ENCODE results near the gene PRKAG1. TPM values are rescaled to one million over a fixed set of nuclear protein-coding genes. Genes with fewer than 3 reads are reported as not detected.

PRKAG1 gene
- total RNA-seq, 3 donors from 2014 or later: 68.1 to 70.6 (median 68.4) TPM

GRCh38 chr12:49030119-49030518 lies 11.5 kb upstream of the PRKAG1 start:
- Mint-ChIP-seq H3K4me1 (ENCODE audit: low read depth) (no peaks in the 10 kb centered on the region), H3K4me3 (no peak overlapping the region), H3K27me3 (ENCODE audit: low read depth) (no peaks in the 10 kb centered on the region), H3K9me3 (no peaks in the 10 kb centered on the region), H3K36me3 (ENCODE audit: insufficient read depth) (peaks cover 14% of the 10 kb centered on the region)
- DNase-seq (no peak), ATAC-seq (no peak)

GRCh38 chr12:49028666-49029275 lies 10.2 kb upstream of the PRKAG1 start:
- peaks cover 14% of the 10 kb centered on the region for H3K36me3 Mint-ChIP-seq (ENCODE audit: insufficient read depth)
- no peaks in the 10 kb centered on the region for H3K27me3 Mint-ChIP-seq (ENCODE audit: low read depth)
- ATAC-seq (no peak), DNase-seq (no peak)
- no peak overlapping the region for H3K4me3 Mint-ChIP-seq
- no peaks in the 10 kb centered on the region for H3K9me3 Mint-ChIP-seq
- H3K4me1 Mint-ChIP-seq (ENCODE audit: low read depth): no peaks in the 10 kb centered on the region

GRCh38 chr12:49027846-49028555 lies 9.4 kb upstream of the PRKAG1 start:
- Mint-ChIP-seq H3K4me3 (no peak overlapping the region), H3K9me3 (no peaks in the 10 kb centered on the region), H3K27me3 (ENCODE audit: low read depth) (no peaks in the 10 kb centered on the region), H3K4me1 (ENCODE audit: low read depth) (no peaks in the 10 kb centered on the region), H3K36me3 (ENCODE audit: insufficient read depth) (peaks cover 14% of the 10 kb centered on the region)
- ATAC-seq (no peak), DNase-seq (no peak)

- H3K9me3 Mint-ChIP-seq: no peaks in the 10 kb centered on the region
- ATAC-seq (no peak), DNase-seq (no peak)
- H3K36me3 Mint-ChIP-seq (ENCODE audit: insufficient read depth): peaks cover 19% of the 10 kb centered on the region
- no peak overlapping the region for H3K4me3 Mint-ChIP-seq
- H3K4me1 Mint-ChIP-seq (ENCODE audit: low read depth): no peaks in the 10 kb centered on the region
- H3K27me3 Mint-ChIP-seq (ENCODE audit: low read depth): no peaks in the 10 kb centered on the region
Measured at GRCh38 chr12:49026678-49027480, 8.3 kb upstream of the PRKAG1 start.

- no peak for DNase-seq
- ATAC-seq: no peak
- no peaks in the 10 kb centered on the region for H3K4me1 Mint-ChIP-seq (ENCODE audit: low read depth)
Measured at GRCh38 chr12:49026101-49026500, 7.5 kb upstream of the PRKAG1 start.

GRCh38 chr12:49025463-49025862 lies 6.9 kb upstream of the PRKAG1 start:
- Mint-ChIP-seq H3K27me3 (ENCODE audit: low read depth) (no peaks in the 10 kb centered on the region), H3K4me1 (ENCODE audit: low read depth) (no peaks in the 10 kb centered on the region), H3K36me3 (ENCODE audit: insufficient read depth) (peaks cover 20% of the 10 kb centered on the region), H3K9me3 (no peaks in the 10 kb centered on the region), H3K4me3 (no peak overlapping the region)
- DNase-seq (no peak), ATAC-seq (no peak)

More at GRCh38 chr12:49026101-49026500, 7.5 kb upstream of the PRKAG1 start:
- H3K36me3 Mint-ChIP-seq (ENCODE audit: insufficient read depth): peaks cover 20% of the 10 kb centered on the region
- H3K4me3 Mint-ChIP-seq: no peak overlapping the region
- H3K9me3 Mint-ChIP-seq: no peaks in the 10 kb centered on the region
- H3K27me3 Mint-ChIP-seq (ENCODE audit: low read depth): no peaks in the 10 kb centered on the region

GRCh38 chr12:49024543-49024942 lies 6.0 kb upstream of the PRKAG1 start:
- peaks cover 5% of the 10 kb centered on the region for H3K4me1 Mint-ChIP-seq (ENCODE audit: low read depth)
- DNase-seq: no peak
- no peak overlapping the region for H3K4me3 Mint-ChIP-seq
- peaks cover 20% of the 10 kb centered on the region for H3K36me3 Mint-ChIP-seq (ENCODE audit: insufficient read depth)
- no peak for ATAC-seq
- no peaks in the 10 kb centered on the region for H3K9me3 Mint-ChIP-seq
- H3K27me3 Mint-ChIP-seq (ENCODE audit: low read depth): no peaks in the 10 kb centered on the region

- peaks cover 9% of the 10 kb centered on the region for H3K4me1 Mint-ChIP-seq (ENCODE audit: low read depth)
- no peak overlapping the region for H3K4me3 Mint-ChIP-seq
- DNase-seq (no peak), ATAC-seq (no peak)
- no peaks in the 10 kb centered on the region for H3K27me3 Mint-ChIP-seq (ENCODE audit: low read depth)
- peaks cover 20% of the 10 kb centered on the region for H3K36me3 Mint-ChIP-seq (ENCODE audit: insufficient read depth)
- no peaks in the 10 kb centered on the region for H3K9me3 Mint-ChIP-seq
Measured at GRCh38 chr12:49023812-49024211, 5.2 kb upstream of the PRKAG1 start.

- peaks cover 13% of the 10 kb centered on the region for H3K4me1 Mint-ChIP-seq (ENCODE audit: low read depth)
- ATAC-seq (no peak), DNase-seq (no peak)
- no peaks in the 10 kb centered on the region for H3K9me3 Mint-ChIP-seq
- H3K36me3 Mint-ChIP-seq (ENCODE audit: insufficient read depth): peaks cover 16% of the 10 kb centered on the region
- no peaks in the 10 kb centered on the region for H3K27me3 Mint-ChIP-seq (ENCODE audit: low read depth)
- H3K4me3 Mint-ChIP-seq: no peak overlapping the region
Measured at GRCh38 chr12:49022558-49023178, 4.1 kb upstream of the PRKAG1 start.

GRCh38 chr12:49021292-49021915 lies 2.8 kb upstream of the PRKAG1 start:
- peaks cover 19% of the 10 kb centered on the region for H3K36me3 Mint-ChIP-seq (ENCODE audit: insufficient read depth)
- ATAC-seq: no peak
- no peaks in the 10 kb centered on the region for H3K27me3 Mint-ChIP-seq (ENCODE audit: low read depth)
- no peak overlapping the region for H3K4me3 Mint-ChIP-seq
- peaks cover 24% of the 10 kb centered on the region for H3K4me1 Mint-ChIP-seq (ENCODE audit: low read depth)
- no peaks in the 10 kb centered on the region for H3K9me3 Mint-ChIP-seq
- DNase-seq: no peak

- ATAC-seq: no peak
- peaks cover 19% of the 10 kb centered on the region for H3K36me3 Mint-ChIP-seq (ENCODE audit: insufficient read depth)
Measured at GRCh38 chr12:49020441-49020840, 1.9 kb upstream of the PRKAG1 start.

GRCh38 chr12:49019443-49020324 lies 1.1 kb upstream of the PRKAG1 start:
- ATAC-seq (no peak), DNase-seq (no peak)
- Mint-ChIP-seq H3K4me3 (peak overlapping the region; percentile 92), H3K27me3 (ENCODE audit: low read depth) (no peaks in the 10 kb centered on the region), H3K4me1 (ENCODE audit: low read depth) (peaks cover 34% of the 10 kb centered on the region), H3K36me3 (ENCODE audit: insufficient read depth) (peaks cover 18% of the 10 kb centered on the region), H3K9me3 (no peaks in the 10 kb centered on the region)

More at GRCh38 chr12:49020441-49020840, 1.9 kb upstream of the PRKAG1 start:
- Mint-ChIP-seq H3K4me3 (no peak overlapping the region), H3K4me1 (ENCODE audit: low read depth) (peaks cover 29% of the 10 kb centered on the region), H3K27me3 (ENCODE audit: low read depth) (no peaks in the 10 kb centered on the region), H3K9me3 (no peaks in the 10 kb centered on the region)
- no peak for DNase-seq

GRCh38 chr12:49019120-49019430 lies 499 bp upstream of the PRKAG1 start:
- Mint-ChIP-seq H3K27me3 (ENCODE audit: low read depth) (no peaks in the 10 kb centered on the region), H3K9me3 (no peaks in the 10 kb centered on the region), H3K36me3 (ENCODE audit: insufficient read depth) (peaks cover 20% of the 10 kb centered on the region), H3K4me3 (peak overlapping the region; percentile 92), H3K4me1 (ENCODE audit: low read depth) (peaks cover 36% of the 10 kb centered on the region)
- DNase-seq (no peak), ATAC-seq (peak in 1 of 2 donors; percentile 4)

Data from activated T-cell treated with anti-CD3 and anti-CD28 coated beads, Interleukin-2, amount 50 U/mL, for 4 hours (primary cell).